GM12878 (cell line): ENCODE data around the gene PLAC8L1. TPM values are rescaled to one million over a fixed set of nuclear protein-coding genes. Genes with fewer than 3 reads are reported as not detected.

Source experiments
- ATAC-seq: fragments of 200-7000 bp; cut with Tn5 transposase; 3 replicates; pipeline ENCODE4 v1.9.1; 2020; ENCODE audit warnings: mild to moderate bottlenecking, moderate library complexity
- BruUV-seq: library from RNA; stranded (reverse); fragments of 400-500 nt; replicated peaks from 2 replicates; lab custom pipeline; 2021; lab: Mats Ljungman, UMichigan
- CTCF ChIA-PET: fragments of 300-600 bp; sonication (Branson Sonifier 250); formaldehyde crosslinking; extraction: SDS; loops from one replicate; lab custom pipeline; 2021; ENCODE audit warnings: inconsistent platforms; lab: Yijun Ruan, JAX
- POLR2A ChIA-PET: fragments of 350-600 bp; formaldehyde crosslinking; extraction: SDS; loops from one replicate; lab custom pipeline; 2021; ENCODE audit warnings: inconsistent platforms; lab: Charles Lee
- RAD21 ChIA-PET: fragments of 300-600 bp; sonication (Branson Sonifier 250); formaldehyde crosslinking; loops from one replicate; lab custom pipeline; 2023; ENCODE audit warnings: antibody characterized with exemption; ENCODE audit not compliant: unreplicated experiment; lab: Charles Lee
- SMC1A ChIA-PET: fragments of 300-600 bp; sonication (Branson Sonifier 250); formaldehyde crosslinking; loops from one replicate; lab custom pipeline; 2023; ENCODE audit not compliant: unreplicated experiment, uncharacterized antibody; lab: Charles Lee
- DNase-seq: peaks from one replicate; pipeline ENCODE4 v3.0.0-alpha.2; 2011; ENCODE audit warnings: low read depth, low spot score
- FAIRE-seq: peaks from 3 replicates; lab custom pipeline; 2011; peaks lifted over from hg19 to GRCh38; lab: Jason Lieb, UNC
- H2AFZ ChIP-seq: 2 replicates; pipeline ENCODE4 v1.6.0; 2011; ENCODE audit warnings: low read depth, low read length, control low read depth; ENCODE audit not compliant: control insufficient read depth
- H3K27ac ChIP-seq: 2 replicates; pipeline ENCODE4 v1.5.1; 2011; ENCODE audit warnings: control low read depth; ENCODE audit not compliant: control insufficient read depth, insufficient read depth
- H3K27me3 ChIP-seq, 2 experiments: replicated peaks in 1 of 2; 2 replicates each; pipeline versions ENCODE4 v1.6.0 to v1.6.1; 2011; ENCODE audit warnings: low read length in 1 of 2; ENCODE audit not compliant: control insufficient read depth in 2 of 2, insufficient read depth in 2 of 2
- H3K36me3 ChIP-seq, 2 experiments: 2 replicates each; pipeline ENCODE4 v1.5.1; 2011; ENCODE audit warnings: low read length in 1 of 2; ENCODE audit not compliant: control insufficient read depth in 2 of 2, insufficient read depth in 2 of 2
- H3K4me1 ChIP-seq: 2 replicates; pipeline ENCODE4 v1.6.1; 2011; ENCODE audit warnings: mild to moderate bottlenecking, low read length, moderate library complexity, mixed read lengths; ENCODE audit not compliant: control insufficient read depth, insufficient read depth
- H3K4me2 ChIP-seq: 2 replicates; pipeline ENCODE4 v1.6.0; 2011; ENCODE audit warnings: control low read depth; ENCODE audit not compliant: control insufficient read depth, insufficient read depth
- H3K4me3 ChIP-seq: fragments of 200-600 bp; sonication (generic); 2 replicates; pipeline ENCODE4 v1.5.1; 2016
- H3K79me2 ChIP-seq: 2 replicates; pipeline ENCODE4 v1.6.0; 2011; ENCODE audit warnings: low read length; ENCODE audit not compliant: control insufficient read depth, insufficient read depth
- H3K9ac ChIP-seq: 2 replicates; pipeline ENCODE4 v1.8.0; 2011; ENCODE audit warnings: low read length, control low read depth, mixed read lengths; ENCODE audit not compliant: control insufficient read depth, insufficient read depth
- H3K9me3 ChIP-seq: replicated peaks from 3 replicates; pipeline ENCODE4 v1.5.1; 2011; ENCODE audit warnings: mild to moderate bottlenecking, low read length; ENCODE audit not compliant: control insufficient read depth, insufficient read depth
- H4K20me1 ChIP-seq: 2 replicates; pipeline ENCODE4 v1.6.0; 2011; ENCODE audit not compliant: control insufficient read depth, insufficient read depth
- BHLHE40 ChIP-seq, 2 experiments: fragments of 450-650 bp in 1 of 2; IDR thresholded peaks; 2 replicates each; pipeline ENCODE4 v1.6.1; 2011 to 2017; ENCODE audit warnings: low read depth in 2 of 2, borderline replicate concordance in 1 of 2, improper control_type of control experiment in 1 of 2, low read length in 1 of 2, mild to moderate bottlenecking in 1 of 2
- CHD1 ChIP-seq: IDR thresholded peaks from 2 replicates; pipeline ENCODE4 v1.6.1; 2012; ENCODE audit warnings: low read depth, low read length, improper control_type of control experiment
- ZBTB40 ChIP-seq: fragments of 450-650 bp; IDR thresholded peaks from 2 replicates; pipeline ENCODE4 v1.6.1; 2016; ENCODE audit warnings: mild to moderate bottlenecking, moderate library complexity, borderline replicate concordance
- in situ Hi-C: fragments of 300-500 bp; cut with MboI; formaldehyde crosslinking; loops from 9 replicates; pipeline ENCODE4 v1.14.3; 2018; ENCODE audit warnings: mixed read lengths
- intact Hi-C: fragments of 100-400 bp; cut with micrococcal nuclease; formaldehyde crosslinking; loops from one replicate; pipeline ENCODE4 v1.14.2; 2022; ENCODE audit not compliant: unreplicated experiment
- polyA plus RNA-seq, 11 experiments: library from polyadenylated mRNA; depleted of rRNA in 4 of 11; unstranded in 6 of 11; stranded (reverse) in 5 of 11; fragments of >200 nt; fragmentation: Nextera tagmentation in 4 of 11; fragmentation: Illumina TruSeq in 1 of 11; extraction: Ambion mirVana in 4 of 11; extraction: Trizol in 1 of 11; gene quantifications; 1 replicate in 1 of 11; 2 replicates in 10 of 11; pipeline versions ENCODE4 v1.2.1 to v1.2.3, GENCODE V29; 2011 to 2016; ENCODE audit warnings: inconsistent platforms in 2 of 11, missing spikeins in 2 of 11, low read depth in 1 of 11
- total RNA-seq, 4 experiments: library from RNA; depleted of rRNA in 3 of 4; stranded (reverse); fragments of >200 nt in 3 of 4; fragmentation: Illumina TruSeq in 1 of 4; extraction: Trizol in 1 of 4; gene quantifications; 2 replicates each; pipeline versions ENCODE4 v1.2.1 to v1.2.3, GENCODE V29; 2013 to 2021

PLAC8L1 gene
- total and polyA plus RNA-seq, 10 of the 15 experiments (the other 5 are each of a cell fraction or from before 2014, with no cell fraction given): 0.17 to 0.39 (median 0.24) TPM; not detected in 4

GRCh38 chr5:146089287-146089686 is 16.1 kb downstream of the PLAC8L1 start:
- no peak for TF ChIP-seq BHLHE40 (IDR thresholded peaks at IDR 0.05; ENCODE audit: borderline replicate concordance in 1 of 2, low read depth in 2 of 2, low read length in 1 of 2)
- no peak for TF ChIP-seq ZBTB40
- no peak for TF ChIP-seq CHD1
- TF ChIP-seq, all 136 proteins: peak for 0
- ATAC-seq (no peak), DNase-seq (no peak), FAIRE-seq (no peak)
- H3K9me3 ChIP-seq: no peaks in the 10 kb centered on the region
- in situ Hi-C loops (no loop called here), intact Hi-C loops (no loop called here)
- H3K9ac ChIP-seq: no peak overlapping the region
- H3K4me1 ChIP-seq: no peaks in the 10 kb centered on the region
- RAD21 ChIA-PET: no interaction called here
- no peak overlapping the region for H3K4me3 ChIP-seq
- POLR2A ChIA-PET: no interaction called here
- no peak overlapping the region for H3K27ac ChIP-seq
- H4K20me1 ChIP-seq: no peaks in the 10 kb centered on the region
- no peak overlapping the region for H2AFZ ChIP-seq
- no peaks in the 10 kb centered on the region for H3K36me3 ChIP-seq
- BruUV-seq: no TSS peak
- SMC1A ChIA-PET: no interaction called here
- no peak overlapping the region for H3K4me2 ChIP-seq
- no peaks in the 10 kb centered on the region for H3K79me2 ChIP-seq
- CTCF ChIA-PET: no interaction called here
- no peaks in the 10 kb centered on the region for H3K27me3 ChIP-seq
